OCI-LY7 (cell line): ENCODE measurements around the gene CRMP1. TPM values are rescaled to one million over a fixed set of nuclear protein-coding genes. Genes with fewer than 3 reads are reported as not detected.

ENCODE experiments used
- BruUV-seq: library from RNA; stranded (reverse); fragments of 400-500 nt; replicated peaks from 2 replicates; lab custom pipeline; 2021; lab: Mats Ljungman, UMichigan
- CTCF ChIA-PET: fragments of 300-600 bp; sonication (Branson Sonifier 250); formaldehyde crosslinking; loops from one replicate; lab custom pipeline; 2022; ENCODE audit warnings: antibody characterized with exemption; ENCODE audit not compliant: unreplicated experiment; lab: Charles Lee
- POLR2A ChIA-PET: fragments of 300-600 bp; sonication (Branson Sonifier 250); formaldehyde crosslinking; loops from one replicate; lab custom pipeline; 2022; ENCODE audit warnings: antibody characterized with exemption; lab: Charles Lee
- DNase-seq: peaks from one replicate; pipeline ENCODE4 v3.0.0-alpha.2; 2015; ENCODE audit warnings: low spot score
- H2AFZ ChIP-seq: fragments of 200-600 bp; sonication (generic), shearing (Covaris generic); 2 replicates; pipeline ENCODE4 v1.6.1; 2014; ENCODE audit warnings: mild to moderate bottlenecking, antibody characterized with exemption, low read length, moderate library complexity
- H3K27ac ChIP-seq: fragments of 200-600 bp; sonication (generic); 2 replicates; pipeline ENCODE4 v1.5.1; 2014; ENCODE audit warnings: mixed run types, low read depth, mild to moderate bottlenecking, moderate library complexity, low read length, inconsistent platforms; ENCODE audit not compliant: poor library complexity, severe bottlenecking
- H3K36me3 ChIP-seq: fragments of 200-600 bp; sonication (generic); 2 replicates; pipeline ENCODE4 v1.6.1; 2014; ENCODE audit warnings: mild to moderate bottlenecking, antibody characterized with exemption, low read length, moderate library complexity, mixed read lengths; ENCODE audit not compliant: insufficient read depth
- H3K4me1 ChIP-seq: fragments of 200-600 bp; sonication (generic); 2 replicates; pipeline ENCODE4 v1.5.1; 2014; ENCODE audit warnings: mild to moderate bottlenecking, low read length; ENCODE audit not compliant: insufficient read depth, poor library complexity, severe bottlenecking
- H3K4me2 ChIP-seq: fragments of 200-600 bp; sonication (generic); 2 replicates; pipeline ENCODE4 v1.6.1; 2014; ENCODE audit warnings: mild to moderate bottlenecking, low read length
- H3K4me3 ChIP-seq: fragments of 200-600 bp; sonication (generic); 2 replicates; pipeline ENCODE4 v1.5.1; 2014; ENCODE audit warnings: mild to moderate bottlenecking, low read depth, low read length; ENCODE audit not compliant: poor library complexity, severe bottlenecking
- H3K79me2 ChIP-seq: fragments of 200-600 bp; sonication (generic); 2 replicates; pipeline ENCODE4 v1.6.1; 2016; ENCODE audit warnings: low read depth, mild to moderate bottlenecking, low read length, moderate library complexity, mixed read lengths; ENCODE audit not compliant: insufficient read depth
- H3K9me2 ChIP-seq: fragments of 200-600 bp; sonication (generic); 2 replicates; pipeline ENCODE4 v1.6.1; 2016; ENCODE audit warnings: mild to moderate bottlenecking, low read length, mixed read lengths; ENCODE audit not compliant: insufficient read depth
- H3K9me3 ChIP-seq: fragments of 200-600 bp; sonication (generic); 2 replicates; pipeline ENCODE4 v1.6.1; 2014; ENCODE audit warnings: mild to moderate bottlenecking, mixed run types, low read length, mixed read lengths
- H4K20me1 ChIP-seq: fragments of 200-600 bp; sonication (generic); 2 replicates; pipeline ENCODE4 v1.6.1; 2014; ENCODE audit warnings: mild to moderate bottlenecking, antibody characterized with exemption, low read length, moderate library complexity, mixed read lengths; ENCODE audit not compliant: insufficient read depth
- CTCF ChIP-seq: fragments of 200-600 bp; sonication (generic); conservative IDR thresholded peaks from 2 replicates; pipeline ENCODE4 v1.5.1; 2014; ENCODE audit warnings: mild to moderate bottlenecking, antibody characterized with exemption, low read length, moderate library complexity, mixed read lengths
- EZH2phosphoT487 ChIP-seq: fragments of 200-600 bp; sonication (generic); IDR thresholded peaks from 2 replicates; pipeline ENCODE4 v1.6.1; 2018; ENCODE audit warnings: low read depth, borderline replicate concordance, mild to moderate bottlenecking, mixed run types, antibody characterized with exemption, low read length, moderate library complexity, mixed read lengths
- intact Hi-C: fragments of 100-400 bp; cut with micrococcal nuclease; formaldehyde crosslinking; loops from one replicate; pipeline ENCODE4 v1.10.0; 2022; ENCODE audit not compliant: unreplicated experiment
- total RNA-seq, 2 experiments: library from RNA; depleted of rRNA in 1 of 2; stranded (reverse); fragments of >200 nt in 1 of 2; shearing (Covaris generic) in 1 of 2; gene quantifications; 2 replicates each; pipeline ENCODE4 v1.2.3, GENCODE V29; 2014 to 2022

CRMP1 gene
- total RNA-seq, 2 experiments from 2014 or later = not detected

- H3K36me3 ChIP-seq = no peaks in the 10 kb centered on the region
- no peaks in the 10 kb centered on the region for H3K9me2 ChIP-seq
- DNase-seq = no peak
- no peak for TF ChIP-seq CTCF
- no peak for TF ChIP-seq EZH2phosphoT487
- no TSS peak for BruUV-seq
- no peaks in the 10 kb centered on the region for H3K4me1 ChIP-seq
- no peak overlapping the region for H2AFZ ChIP-seq
- no peak overlapping the region for H3K27ac ChIP-seq
- ChIA-PET CTCF (no interaction called here), POLR2A (no interaction called here)
- no peaks in the 10 kb centered on the region for H3K79me2 ChIP-seq
- H3K4me3 ChIP-seq = no peak overlapping the region
- no peaks in the 10 kb centered on the region for H3K9me3 ChIP-seq
- H3K4me2 ChIP-seq = no peak overlapping the region
- intact Hi-C loops = no loop called here
- H4K20me1 ChIP-seq = no peaks in the 10 kb centered on the region
Measured at GRCh38 chr4:5869966-5870619, 22.8 kb downstream of the CRMP1 start.

GRCh38 chr4:5867866-5868265, 25.0 kb downstream of the CRMP1 start:
- TF ChIP-seq CTCF = no peak
- TF ChIP-seq EZH2phosphoT487 = no peak
- Histone ChIP-seq H2AFZ (no peak overlapping the region), H3K4me2 (no peak overlapping the region), H3K9me2 (no peaks in the 10 kb centered on the region), H3K4me1 (no peaks in the 10 kb centered on the region), H3K27ac (no peak overlapping the region), H3K9me3 (no peaks in the 10 kb centered on the region), H3K36me3 (no peaks in the 10 kb centered on the region), H3K79me2 (no peaks in the 10 kb centered on the region), H4K20me1 (no peaks in the 10 kb centered on the region), H3K4me3 (no peak overlapping the region)
- no peak for DNase-seq
- no TSS peak for BruUV-seq
- POLR2A ChIA-PET = no interaction called here
- CTCF ChIA-PET = no interaction called here
- intact Hi-C loops = no loop called here
